Stomach (tissue), 4 donors: ENCODE measurements around the gene CDY2B.
"Not testable (repeated sequence)": the region's sequence is repeated elsewhere in the genome, so short reads cannot be mapped to it uniquely, and the experiment has no call there.

Experiments
- CTCF ChIP-seq, 7 experiments: fragments of 450-650 bp in 4 of 7; fragments of 200-600 bp in 3 of 7; sonication (generic) in 3 of 7; IDR thresholded peaks; one replicate each; pipeline ENCODE4 v1.5.1; 2016 to 2019; ENCODE audit warnings: antibody characterized with exemption in 7 of 7, control low read depth in 2 of 7, mild to moderate bottlenecking in 1 of 7
- EP300 ChIP-seq: sonication (generic); formaldehyde crosslinking; IDR thresholded peaks from one replicate; pipeline ENCODE4 v1.6.1; 2017; ENCODE audit warnings: antibody characterized with exemption
- POLR2A ChIP-seq, 4 donors: fragments of 450-650 bp; IDR thresholded peaks; one replicate each; pipeline ENCODE4 v1.6.1; 2016; ENCODE audit warnings: antibody characterized with exemption in 4 of 4, control low read depth in 2 of 4, mild to moderate bottlenecking in 1 of 4, moderate library complexity in 1 of 4
- POLR2AphosphoS5 ChIP-seq, 3 donors: sonication (generic); formaldehyde crosslinking; IDR thresholded peaks; one replicate each; pipeline ENCODE4 v1.6.1; 2016; ENCODE audit warnings: antibody characterized with exemption in 3 of 3

- not testable (repeated sequence) for TF ChIP-seq CTCF (IDR thresholded peaks at IDR 0.05); POLR2AphosphoS5 (IDR thresholded peaks at IDR 0.05); EP300; POLR2A (IDR thresholded peaks at IDR 0.05)
Measured at GRCh38 chrY:17856508-17856907, 23.5 kb downstream of the CDY2B start.
